Spleen (tissue), 7 donors: ENCODE data around the gene FAM204A.

Source experiments
- CTCF ChIP-seq, 11 experiments: fragments of 200-600 bp in 7 of 11; fragments of 450-650 bp in 4 of 11; sonication (generic) in 4 of 11; IDR thresholded peaks in 8 of 11; conservative IDR thresholded peaks in 3 of 11; 1 replicate in 7 of 11; 2 replicates in 4 of 11; pipeline versions ENCODE4 v1.4.0 to v1.8.0; 2016 to 2021; ENCODE audit warnings: antibody characterized with exemption in 11 of 11, inconsistent platforms in 4 of 11, mild to moderate bottlenecking in 1 of 11
- POLR2A ChIP-seq, 3 donors: fragments of 450-650 bp; IDR thresholded peaks; one replicate each; pipeline ENCODE4 v1.5.1; 2017; ENCODE audit warnings: antibody characterized with exemption in 3 of 3, mild to moderate bottlenecking in 1 of 3
- donor health status: DM: no; HTN: no; CAD: no; lungs with moderate emphysema.
- donor health status: DM: no; HTN: no; CAD: no.
- donor health status: DM: no; HTN: no; CAD: no.

- TF ChIP-seq POLR2A (IDR thresholded peaks at IDR 0.05): no peak
- no peak for TF ChIP-seq CTCF (IDR thresholded peaks at IDR 0.05 in 8 of 11, conservative IDR thresholded peaks at IDR 0.05 in 3 of 11)
These were observed 75.9 kb downstream of the FAM204A start for GRCh38 chr10:118266098-118266748.
